Neural progenitor cell (in vitro differentiated cells): ENCODE data around the gene TMUB1. TPM values are rescaled to one million over a fixed set of nuclear protein-coding genes. Genes with fewer than 3 reads are reported as not detected.

Source experiments
- DNase-seq: peaks from one replicate; pipeline ENCODE4 v3.0.0-alpha.2; 2016; ENCODE audit warnings: low spot score
- H2AFZ ChIP-seq: fragments of 200-600 bp; sonication (generic); replicated peaks from 2 replicates; pipeline ENCODE4 v1.6.1; 2016; ENCODE audit warnings: antibody characterized with exemption
- H3F3A ChIP-seq: fragments of 200-600 bp; sonication (generic); 2 replicates; pipeline ENCODE4 v1.6.1; 2016; ENCODE audit warnings: antibody characterized with exemption, low read depth
- H3K27ac ChIP-seq: fragments of 200-600 bp; sonication (generic); 2 replicates; pipeline ENCODE4 v1.5.1; 2016; ENCODE audit warnings: mild to moderate bottlenecking
- H3K27me3 ChIP-seq: fragments of 200-600 bp; sonication (generic); 2 replicates; pipeline ENCODE4 v1.6.1; 2016; ENCODE audit warnings: mild to moderate bottlenecking, moderate library complexity
- H3K36me3 ChIP-seq: fragments of 200-600 bp; sonication (generic); 2 replicates; pipeline ENCODE4 v1.5.1; 2016
- H3K4me1 ChIP-seq: fragments of 200-600 bp; sonication (generic); 2 replicates; pipeline ENCODE4 v1.6.1; 2016; ENCODE audit warnings: mixed run types
- H3K4me2 ChIP-seq: fragments of 200-600 bp; sonication (generic); 2 replicates; pipeline ENCODE4 v1.6.1; 2016
- H3K4me3 ChIP-seq: fragments of 200-600 bp; sonication (generic); 2 replicates; pipeline ENCODE4 v1.5.1; 2016
- H3K79me2 ChIP-seq: fragments of 200-600 bp; sonication (generic); 2 replicates; pipeline ENCODE4 v1.6.1; 2016; ENCODE audit warnings: low read depth
- H3K9ac ChIP-seq: fragments of 200-600 bp; sonication (generic); 2 replicates; pipeline ENCODE4 v1.6.1; 2016
- H3K9me3 ChIP-seq: fragments of 200-600 bp; sonication (generic); 2 replicates; pipeline ENCODE4 v1.5.1; 2016; ENCODE audit warnings: low read depth
- H4K20me1 ChIP-seq: fragments of 200-600 bp; sonication (generic); 2 replicates; pipeline ENCODE4 v1.6.1; 2016; ENCODE audit warnings: low read depth
- H3K27ac Mint-ChIP-seq: 3 replicates; pipeline ENCODE4 v1.8.0; 2021; ENCODE audit warnings: mixed read lengths
- H3K27me3 Mint-ChIP-seq: 2 replicates; pipeline ENCODE4 v1.8.0; 2022; ENCODE audit warnings: low read depth, mild to moderate bottlenecking, inconsistent platforms, moderate library complexity, mixed read lengths; ENCODE audit not compliant: insufficient read depth
- H3K36me3 Mint-ChIP-seq: 3 replicates; pipeline ENCODE4 v1.8.0; 2021; ENCODE audit warnings: mixed read lengths
- H3K4me1 Mint-ChIP-seq: 3 replicates; pipeline ENCODE4 v1.8.0; 2021; ENCODE audit warnings: mixed read lengths
- H3K4me3 Mint-ChIP-seq: 3 replicates; pipeline ENCODE4 v1.8.0; 2021; ENCODE audit warnings: mild to moderate bottlenecking, moderate library complexity, mixed read lengths
- H3K9me3 Mint-ChIP-seq: 3 replicates; pipeline ENCODE4 v1.8.0; 2020; ENCODE audit warnings: mixed read lengths
- EZH2 ChIP-seq: fragments of 200-600 bp; sonication (generic); IDR thresholded peaks from 2 replicates; pipeline ENCODE4 v1.6.1; 2017; ENCODE audit warnings: antibody characterized with exemption, mild to moderate bottlenecking, moderate library complexity
- EZH2phosphoT487 ChIP-seq: fragments of 200-600 bp; sonication (generic); IDR thresholded peaks from 2 replicates; pipeline ENCODE4 v1.6.1; 2017; ENCODE audit warnings: antibody characterized with exemption
- total RNA-seq: library from RNA; depleted of rRNA; stranded (reverse); fragments of >200 nt; gene quantifications from 2 replicates; pipeline ENCODE4 v1.2.3, GENCODE V29; 2015; ENCODE audit warnings: low replicate concordance
- TF ChIP-seq, protein P1 (sequence below): fragments of 200-600 bp; sonication (generic); IDR thresholded peaks from 2 replicates; pipeline ENCODE4 v1.5.1; 2017; ENCODE audit warnings: antibody characterized with exemption, mild to moderate bottlenecking

TMUB1 gene
- total RNA-seq, 1 donor from 2014 or later: 6.0 TPM

DNA sequence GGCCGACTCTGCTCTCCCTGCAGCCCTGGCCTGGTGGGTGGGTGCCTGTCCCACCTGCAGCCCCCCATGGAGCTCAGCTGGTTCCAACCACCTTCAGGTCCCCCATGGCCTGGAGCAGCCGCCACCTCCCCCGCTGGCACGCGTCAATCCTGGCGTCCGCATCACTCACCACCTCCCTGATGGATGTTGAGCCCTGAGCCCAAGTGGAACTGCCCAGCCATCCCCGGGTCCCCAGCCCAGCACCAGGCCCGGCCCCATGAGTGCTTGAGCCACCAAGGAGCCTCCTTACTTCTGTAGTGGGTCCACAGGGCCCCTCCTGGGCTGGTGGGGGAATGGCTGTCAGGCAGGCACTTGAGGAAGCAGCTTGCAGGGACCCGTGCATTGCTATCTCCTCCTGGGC lies 17.6 kb upstream of the TMUB1 start:
- peaks cover 12% of the 10 kb centered on the region for H3K4me1 ChIP-seq
- TF ChIP-seq EZH2phosphoT487: no peak
- TF ChIP-seq, protein P1, sequence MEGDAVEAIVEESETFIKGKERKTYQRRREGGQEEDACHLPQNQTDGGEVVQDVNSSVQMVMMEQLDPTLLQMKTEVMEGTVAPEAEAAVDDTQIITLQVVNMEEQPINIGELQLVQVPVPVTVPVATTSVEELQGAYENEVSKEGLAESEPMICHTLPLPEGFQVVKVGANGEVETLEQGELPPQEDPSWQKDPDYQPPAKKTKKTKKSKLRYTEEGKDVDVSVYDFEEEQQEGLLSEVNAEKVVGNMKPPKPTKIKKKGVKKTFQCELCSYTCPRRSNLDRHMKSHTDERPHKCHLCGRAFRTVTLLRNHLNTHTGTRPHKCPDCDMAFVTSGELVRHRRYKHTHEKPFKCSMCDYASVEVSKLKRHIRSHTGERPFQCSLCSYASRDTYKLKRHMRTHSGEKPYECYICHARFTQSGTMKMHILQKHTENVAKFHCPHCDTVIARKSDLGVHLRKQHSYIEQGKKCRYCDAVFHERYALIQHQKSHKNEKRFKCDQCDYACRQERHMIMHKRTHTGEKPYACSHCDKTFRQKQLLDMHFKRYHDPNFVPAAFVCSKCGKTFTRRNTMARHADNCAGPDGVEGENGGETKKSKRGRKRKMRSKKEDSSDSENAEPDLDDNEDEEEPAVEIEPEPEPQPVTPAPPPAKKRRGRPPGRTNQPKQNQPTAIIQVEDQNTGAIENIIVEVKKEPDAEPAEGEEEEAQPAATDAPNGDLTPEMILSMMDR: no peak
- TF ChIP-seq EZH2: no peak
- H3K27ac ChIP-seq: no peak overlapping the region
- peaks cover 7% of the 10 kb centered on the region for H3K27me3 ChIP-seq
- no peaks in the 10 kb centered on the region for H3F3A ChIP-seq
- H4K20me1 ChIP-seq: peaks cover 72% of the 10 kb centered on the region
- no peak overlapping the region for H2AFZ ChIP-seq
- Mint-ChIP-seq H3K36me3 (peaks cover 6% of the 10 kb centered on the region), H3K4me3 (no peak overlapping the region), H3K9me3 (no peaks in the 10 kb centered on the region), H3K27me3 (peaks cover 2% of the 10 kb centered on the region), H3K27ac (peak overlapping the region; percentile 66), H3K4me1 (no peaks in the 10 kb centered on the region)
- H3K36me3 ChIP-seq: no peaks in the 10 kb centered on the region
- H3K9me3 ChIP-seq: no peaks in the 10 kb centered on the region
- no peak overlapping the region for H3K9ac ChIP-seq
- peaks cover 71% of the 10 kb centered on the region for H3K79me2 ChIP-seq
- no peak for DNase-seq
- no peak overlapping the region for H3K4me3 ChIP-seq
- H3K4me2 ChIP-seq: no peak overlapping the region

DNA sequence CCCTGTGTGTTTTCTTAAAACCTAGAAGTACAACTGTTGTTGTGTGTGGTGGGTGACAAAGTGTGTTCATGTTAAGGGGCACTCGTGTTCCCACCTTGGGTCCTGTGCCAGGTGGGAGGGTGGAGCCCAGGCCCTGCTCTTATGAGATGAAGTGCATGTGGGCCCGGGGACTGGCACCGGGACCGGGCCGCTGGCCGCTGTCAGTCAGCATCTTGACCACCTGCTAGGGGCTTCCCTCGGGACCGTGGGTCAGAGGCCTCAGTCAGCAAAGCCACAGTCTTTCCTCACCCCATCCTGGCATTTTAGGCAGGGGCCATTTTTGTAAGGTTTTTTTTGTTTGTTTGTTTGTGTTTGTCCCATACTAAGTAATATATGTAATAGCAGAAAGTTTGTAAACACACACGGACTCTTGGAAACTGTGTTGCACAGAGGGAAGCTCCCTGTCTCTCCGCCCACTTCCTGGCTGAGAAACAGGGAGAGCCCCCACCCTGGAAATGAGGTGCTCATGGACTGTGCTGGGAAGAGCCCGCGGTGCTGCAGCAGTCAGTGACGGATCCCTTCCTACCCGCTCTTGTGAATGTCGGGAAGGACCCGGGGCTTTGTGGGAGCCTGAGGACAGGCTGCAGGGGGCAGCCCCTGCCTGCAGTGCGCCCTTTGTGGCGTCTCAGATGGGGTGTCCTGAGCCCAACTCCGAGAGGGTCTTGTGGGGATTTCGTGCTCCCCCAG lies 16.4 kb upstream of the TMUB1 start:
- TF ChIP-seq EZH2phosphoT487: no peak
- no peaks in the 10 kb centered on the region for H3K4me1 Mint-ChIP-seq
- Histone ChIP-seq H3K4me2 (no peak overlapping the region), H3K27ac (no peak overlapping the region), H3F3A (no peaks in the 10 kb centered on the region), H2AFZ (no peak overlapping the region), H3K9me3 (no peaks in the 10 kb centered on the region), H3K4me3 (no peak overlapping the region), H3K36me3 (no peaks in the 10 kb centered on the region), H4K20me1 (peaks cover 81% of the 10 kb centered on the region), H3K4me1 (peaks cover 11% of the 10 kb centered on the region), H3K27me3 (peaks cover 7% of the 10 kb centered on the region), H3K79me2 (peaks cover 83% of the 10 kb centered on the region), H3K9ac (no peak overlapping the region)
- peaks cover 4% of the 10 kb centered on the region for H3K27me3 Mint-ChIP-seq
- no peak for DNase-seq
- H3K4me3 Mint-ChIP-seq: no peak overlapping the region
- H3K9me3 Mint-ChIP-seq: no peaks in the 10 kb centered on the region
- H3K27ac Mint-ChIP-seq: no peak overlapping the region
- peaks cover 6% of the 10 kb centered on the region for H3K36me3 Mint-ChIP-seq

DNA sequence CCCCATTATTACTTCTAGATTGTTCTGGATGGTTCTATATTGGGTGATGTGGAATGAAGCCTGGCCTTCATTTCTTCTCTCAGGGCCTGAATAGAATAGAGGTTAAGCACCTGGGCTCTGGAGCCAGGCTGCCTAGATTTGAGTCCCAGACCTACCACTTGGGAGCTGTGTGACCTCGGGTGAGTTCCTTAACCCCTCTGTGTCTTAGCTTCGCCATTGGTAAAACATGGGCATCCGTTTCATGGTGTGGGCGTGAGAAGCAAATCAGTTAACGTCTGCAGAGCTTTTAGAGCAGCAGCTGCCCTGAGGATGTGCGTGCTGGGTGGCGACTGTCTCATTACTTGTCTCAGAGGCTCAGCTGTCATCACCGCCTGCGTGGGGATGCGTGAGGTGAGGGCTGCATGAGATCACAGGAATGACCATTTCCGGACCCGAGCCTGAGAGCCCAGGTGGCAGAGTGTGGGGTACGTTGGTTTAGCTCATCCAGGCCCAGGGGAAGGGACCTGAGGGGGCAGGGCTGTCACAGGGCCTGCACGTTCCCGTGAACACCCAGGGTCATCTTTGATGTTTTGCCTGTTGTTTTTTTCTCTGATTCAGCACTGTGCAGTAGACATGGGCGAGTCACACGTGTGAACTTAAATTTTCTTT lies 12.7 kb upstream of the TMUB1 start:
- Histone ChIP-seq H3K36me3 (no peaks in the 10 kb centered on the region), H3K79me2 (peaks cover 97% of the 10 kb centered on the region), H3K4me1 (peaks cover 6% of the 10 kb centered on the region), H3K4me3 (no peak overlapping the region), H4K20me1 (peaks cover 81% of the 10 kb centered on the region), H3K27me3 (no peaks in the 10 kb centered on the region), H3F3A (peaks cover 6% of the 10 kb centered on the region), H3K9ac (no peak overlapping the region), H3K27ac (no peak overlapping the region), H2AFZ (no peak overlapping the region), H3K9me3 (no peaks in the 10 kb centered on the region), H3K4me2 (no peak overlapping the region)
- no peak for DNase-seq
- H3K27me3 Mint-ChIP-seq: peaks cover 10% of the 10 kb centered on the region
- no peak overlapping the region for H3K4me3 Mint-ChIP-seq
- no peak for TF ChIP-seq EZH2
- TF ChIP-seq EZH2phosphoT487: no peak
- TF ChIP-seq, protein P1: no peak
- peaks cover 6% of the 10 kb centered on the region for H3K4me1 Mint-ChIP-seq
- H3K27ac Mint-ChIP-seq: no peak overlapping the region
- H3K9me3 Mint-ChIP-seq: no peaks in the 10 kb centered on the region
- H3K36me3 Mint-ChIP-seq: peaks cover 7% of the 10 kb centered on the region
